MM.1S (cell line): ENCODE results near the gene GPR26.

ENCODE experiments used
- DNase-seq: peaks from one replicate; pipeline ENCODE4 v3.0.0-alpha.2; 2015
- H2AFZ ChIP-seq: fragments of 300-600 bp; sonication (generic); 2 replicates; pipeline ENCODE4 v1.6.0; 2016; ENCODE audit warnings: antibody characterized with exemption, low read length
- H3F3A ChIP-seq: fragments of 300-600 bp; sonication (generic); 2 replicates; pipeline ENCODE4 v1.6.1; 2016; ENCODE audit warnings: mild to moderate bottlenecking, antibody characterized with exemption, low read length, moderate library complexity, mixed read lengths; ENCODE audit not compliant: insufficient read depth
- H3K27ac ChIP-seq: fragments of 300-600 bp; sonication (generic); 2 replicates; pipeline ENCODE4 v1.5.1; 2016; ENCODE audit warnings: mild to moderate bottlenecking, low read length
- H3K27me3 ChIP-seq: fragments of 300-600 bp; sonication (generic); replicated peaks from 2 replicates; pipeline ENCODE4 v1.6.0; 2016; ENCODE audit warnings: low read length; ENCODE audit not compliant: insufficient read depth
- H3K36me3 ChIP-seq: fragments of 300-600 bp; sonication (generic); replicated peaks from 2 replicates; pipeline ENCODE4 v1.6.1; 2016; ENCODE audit warnings: mild to moderate bottlenecking, low read length, mixed read lengths; ENCODE audit not compliant: insufficient read depth
- H3K4me1 ChIP-seq: fragments of 300-600 bp; sonication (generic); 2 replicates; pipeline ENCODE4 v1.6.1; 2016; ENCODE audit warnings: low read length, mixed read lengths
- H3K4me2 ChIP-seq: fragments of 300-600 bp; sonication (generic); 2 replicates; pipeline ENCODE4 v1.6.0; 2016; ENCODE audit warnings: low read depth, low read length
- H3K4me3 ChIP-seq: fragments of 300-600 bp; sonication (generic); 2 replicates; pipeline ENCODE4 v1.5.1; 2016; ENCODE audit warnings: low read length, mixed read lengths
- H3K79me2 ChIP-seq: fragments of 300-600 bp; sonication (generic); 2 replicates; pipeline ENCODE4 v1.6.1; 2016; ENCODE audit warnings: mixed run types, low read length, mixed read lengths
- H3K9ac ChIP-seq: fragments of 300-600 bp; sonication (generic); 2 replicates; pipeline ENCODE4 v1.6.1; 2016; ENCODE audit warnings: low read length, mixed read lengths
- H3K9me2 ChIP-seq: fragments of 300-600 bp; sonication (generic); replicated peaks from 2 replicates; pipeline ENCODE4 v1.6.1; 2016; ENCODE audit warnings: mild to moderate bottlenecking, low read length, mixed read lengths; ENCODE audit not compliant: insufficient read depth
- H3K9me3 ChIP-seq: fragments of 300-600 bp; sonication (generic); replicated peaks from 2 replicates; pipeline ENCODE4 v1.6.1; 2016; ENCODE audit warnings: mild to moderate bottlenecking, low read length, mixed read lengths; ENCODE audit not compliant: insufficient read depth
- H4K20me1 ChIP-seq: fragments of 300-600 bp; sonication (generic); 2 replicates; pipeline ENCODE4 v1.6.1; 2016; ENCODE audit warnings: mild to moderate bottlenecking, low read length, moderate library complexity, mixed read lengths; ENCODE audit not compliant: insufficient read depth
- CTCF ChIP-seq: fragments of 300-600 bp; sonication (generic); IDR thresholded peaks from 2 replicates; pipeline ENCODE4 v1.5.1; 2016; ENCODE audit warnings: antibody characterized with exemption, low read length, mixed read lengths
- EZH2 ChIP-seq: fragments of 300-600 bp; sonication (generic); optimal IDR thresholded peaks from 2 replicates; pipeline ENCODE3; 2017; ENCODE audit warnings: low read depth, mild to moderate bottlenecking, antibody characterized with exemption, low read length, mixed read lengths
- EZH2phosphoT487 ChIP-seq: fragments of 300-600 bp; sonication (generic); IDR thresholded peaks from 2 replicates; pipeline ENCODE4 v1.6.1; 2018; ENCODE audit warnings: antibody characterized with exemption, low read length

GPR26 gene

DNA sequence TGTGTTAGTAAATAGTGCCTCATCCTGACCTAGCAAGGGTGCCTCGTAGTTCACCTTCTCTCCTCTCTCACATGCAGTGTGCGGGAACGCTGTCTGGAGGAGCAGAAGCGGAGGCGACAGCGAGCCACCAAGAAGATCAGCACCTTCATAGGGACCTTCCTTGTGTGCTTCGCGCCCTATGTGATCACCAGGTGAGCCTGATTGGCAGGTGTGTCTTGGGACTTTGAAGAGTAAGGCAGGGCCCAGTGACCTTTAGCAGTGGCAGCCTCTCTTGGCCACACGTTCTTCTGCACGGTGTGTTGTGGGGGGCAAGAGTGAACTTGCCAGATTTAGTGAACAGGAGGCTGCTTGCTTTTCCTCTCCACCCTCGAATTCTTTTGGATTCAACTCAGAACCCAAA lies 8.6 kb downstream of the GPR26 start:
- no peak for DNase-seq
- no peaks in the 10 kb centered on the region for H3K9me3 ChIP-seq
- no peak overlapping the region for H3K4me2 ChIP-seq
- H3K9me2 ChIP-seq = no peaks in the 10 kb centered on the region
- H3K4me1 ChIP-seq = no peaks in the 10 kb centered on the region
- H2AFZ ChIP-seq = no peak overlapping the region
- no peak overlapping the region for H3K4me3 ChIP-seq
- no peaks in the 10 kb centered on the region for H3K79me2 ChIP-seq
- no peaks in the 10 kb centered on the region for H4K20me1 ChIP-seq
- H3F3A ChIP-seq = no peaks in the 10 kb centered on the region
- TF ChIP-seq CTCF = no peak
- no peak for TF ChIP-seq EZH2phosphoT487
- TF ChIP-seq EZH2 = no peak
- H3K27ac ChIP-seq = no peak overlapping the region
- no peak overlapping the region for H3K9ac ChIP-seq
- peaks cover 16% of the 10 kb centered on the region; the same call in 1 of the 2 replicates for H3K27me3 ChIP-seq
- H3K36me3 ChIP-seq = no peaks in the 10 kb centered on the region

GRCh38 chr10:123675811-123676210 lies 9.7 kb downstream of the GPR26 start:
- no peaks in the 10 kb centered on the region for H3K4me1 ChIP-seq
- no peak overlapping the region for H3K9ac ChIP-seq
- peaks cover 9% of the 10 kb centered on the region; the same call in 1 of the 2 replicates for H3K27me3 ChIP-seq
- TF ChIP-seq EZH2phosphoT487 = no peak
- no peak for TF ChIP-seq EZH2
- TF ChIP-seq CTCF = no peak
- H4K20me1 ChIP-seq = no peaks in the 10 kb centered on the region
- no peaks in the 10 kb centered on the region for H3K79me2 ChIP-seq
- no peak overlapping the region for H3K4me3 ChIP-seq
- no peak overlapping the region for H2AFZ ChIP-seq
- H3K4me2 ChIP-seq = no peak overlapping the region
- H3K9me2 ChIP-seq = no peaks in the 10 kb centered on the region
- no peak overlapping the region for H3K27ac ChIP-seq
- no peaks in the 10 kb centered on the region for H3F3A ChIP-seq
- no peak for DNase-seq
- H3K36me3 ChIP-seq = no peaks in the 10 kb centered on the region
- H3K9me3 ChIP-seq = no peaks in the 10 kb centered on the region

GRCh38 chr10:123677556-123677955 lies 11.4 kb downstream of the GPR26 start:
- no peaks in the 10 kb centered on the region for H4K20me1 ChIP-seq
- no peak overlapping the region for H3K27ac ChIP-seq
- H3K4me1 ChIP-seq = no peaks in the 10 kb centered on the region
- no peaks in the 10 kb centered on the region for H3K79me2 ChIP-seq
- H3K9me3 ChIP-seq = no peaks in the 10 kb centered on the region
- no peak overlapping the region for H3K4me3 ChIP-seq
- no peak overlapping the region for H3K4me2 ChIP-seq
- H3K9ac ChIP-seq = no peak overlapping the region
- H2AFZ ChIP-seq = no peak overlapping the region
- H3F3A ChIP-seq = no peaks in the 10 kb centered on the region
- DNase-seq = no peak
- TF ChIP-seq CTCF (no peak), EZH2 (no peak), EZH2phosphoT487 (no peak)
- no peaks in the 10 kb centered on the region for H3K9me2 ChIP-seq
- H3K27me3 ChIP-seq = no peaks in the 10 kb centered on the region; the same call in 1 of the 2 replicates
- H3K36me3 ChIP-seq = no peaks in the 10 kb centered on the region
